ENCODE results near the gene CLASP2. TPM values are rescaled to one million over a fixed set of nuclear protein-coding genes. Genes with fewer than 3 reads are reported as not detected.
A peak's percentile ranks its signal among the peaks of the same experiment; 100 is the strongest.

Gene CLASP2
- total and polyA plus RNA-seq, 2 of the 4 experiments (the other 2 are of a cell fraction), result 11.9 to 49.1 TPM

GRCh38 chr3:33645060-33645647, 72.9 kb downstream of the CLASP2 start:
- no peak overlapping the region for H4K91ac ChIP-seq (ENCODE audit: insufficient read depth, low read depth, low read length)
- ChIA-PET CTCF (no interaction called here), POLR2A (ENCODE audit: unreplicated experiment) (no interaction called here)
- no peak overlapping the region for H3K4me3 ChIP-seq (ENCODE audit: insufficient read depth, low read depth, low read length)
- H4K5ac ChIP-seq (ENCODE audit: low read depth, low read length), result no peak overlapping the region
- no peak overlapping the region for H3K4ac ChIP-seq (ENCODE audit: low read depth, low read length)
- no peaks in the 10 kb centered on the region for H4K20me1 ChIP-seq (ENCODE audit: insufficient read depth, low read length)
- no peak overlapping the region for H2BK5ac ChIP-seq (ENCODE audit: low read depth, low read length, poor library complexity, severe bottlenecking)
- no peak overlapping the region for H2BK15ac ChIP-seq (ENCODE audit: low read depth, low read length)
- H3K23ac ChIP-seq (ENCODE audit: low read depth, low read length), result no peak overlapping the region
- dilution Hi-C loops (cut with HindIII; ENCODE audit: low sequenced_read_pairs, unreplicated experiment) (no loop called here), in situ Hi-C loops (cut with MboI; ENCODE audit: low sequenced_read_pairs) (no loop called here), intact Hi-C loops (cut with micrococcal nuclease) (no loop called here)
- H3K27ac ChIP-seq (ENCODE audit: insufficient read depth, low read length), result no peak overlapping the region
- no peak overlapping the region for H3K4me2 ChIP-seq (ENCODE audit: low read depth, low read length)
- no peak overlapping the region for H3K56ac ChIP-seq (ENCODE audit: extremely low read depth, insufficient read depth, low read length)
- no peak overlapping the region for H2AK5ac ChIP-seq (ENCODE audit: low read depth, low read length)
- peaks cover 11 to 13% of the 10 kb centered on the region in 2 experiments; a peak in 2 of 4 replicates for H3K79me1 ChIP-seq (ENCODE audit: low read depth in 1 of 2, low read length in 2 of 2)
- ATAC-seq (ENCODE audit: low read depth), result 0 out of 2 replicates have a peak, but pooled peaks have one; percentile 40
- H3K36me3 ChIP-seq (ENCODE audit: control insufficient read depth, insufficient read depth, low read length), result no peaks in the 10 kb centered on the region
- DNase-seq, result peak; percentile 6
- H3K4me1 ChIP-seq (ENCODE audit: control insufficient read depth, insufficient read depth, low read length), result peaks cover 2% of the 10 kb centered on the region; the same call in 1 of the 2 replicates
- WGBS, 2 experiments (ENCODE audit: extremely low coverage in 2 of 2, insufficient read length in 1 of 2), result no CpG with 5 or more reads among the region's 5 CpGs
- H2BK120ac ChIP-seq (ENCODE audit: low read depth, low read length), result no peak overlapping the region
- H3K27me3 ChIP-seq (ENCODE audit: control insufficient read depth, insufficient read depth, low read length), result no peaks in the 10 kb centered on the region
- H3K18ac ChIP-seq (ENCODE audit: low read depth, low read length), result no peak overlapping the region
- H3K9me1 ChIP-seq (ENCODE audit: insufficient read depth, low read length), result peaks cover 3% of the 10 kb centered on the region; the same call in 1 of the 2 replicates
- TF ChIP-seq RCOR1 (IDR thresholded peaks at IDR 0.05; ENCODE audit: insufficient replicate concordance, low read length) (no peak), USF2 (IDR thresholded peaks at IDR 0.05; ENCODE audit: low read depth, low read length) (no peak), CTCF (conservative IDR thresholded peaks at IDR 0.05; ENCODE audit: low read depth, low read length) (no peak), RAD21 (IDR thresholded peaks at IDR 0.05; ENCODE audit: low read length) (no peak), CEBPB (IDR thresholded peaks at IDR 0.05; ENCODE audit: low read depth, low read length) (no peak), SMC3 (IDR thresholded peaks at IDR 0.05; ENCODE audit: low read depth, low read length) (no peak), RFX5 (IDR thresholded peaks at IDR 0.05; ENCODE audit: low read depth, low read length) (no peak), MAFK (IDR thresholded peaks at IDR 0.05; ENCODE audit: low read depth, low read length) (no peak), BHLHE40 (IDR thresholded peaks at IDR 0.05; ENCODE audit: low read depth, low read length) (no peak)
- no peak overlapping the region for H2AK9ac ChIP-seq (replicated peaks; ENCODE audit: low read depth, low read length, poor library complexity)
- no TSS peak for BruUV-seq (replicated peaks)
- no peak overlapping the region for H2BK20ac ChIP-seq (ENCODE audit: low read depth, low read length)
- H2AFZ ChIP-seq (replicated peaks; ENCODE audit: low read length, poor library complexity), result no peak overlapping the region
- H3K9me3 ChIP-seq (ENCODE audit: control insufficient read depth, insufficient read depth, low read length), result no peaks in the 10 kb centered on the region
- H4K8ac ChIP-seq (ENCODE audit: low read depth in 2 of 2, low read length in 2 of 2), result no peak overlapping the region
- H3K9ac ChIP-seq (ENCODE audit: low read depth, low read length), result no peak overlapping the region
- H3K14ac ChIP-seq (replicated peaks; ENCODE audit: low read depth, low read length), result no peak overlapping the region

Data from IMR-90 (cell line).